WTC11 (cell line): Measurements from ENCODE around the gene MAOA. TPM values are rescaled to one million over a fixed set of nuclear protein-coding genes. Genes with fewer than 3 reads are reported as not detected.

Source experiments
- ATAC-seq: fragments of 200-7000 bp; cut with Tn5 transposase; 2 replicates; pipeline ENCODE4 v1.10.0; 2021; ENCODE audit warnings: mild to moderate bottlenecking, moderate library complexity
- CTCF ChIA-PET: fragments of 300-600 bp; sonication (Branson Sonifier 250); formaldehyde crosslinking; loops from one replicate; lab custom pipeline; 2021; ENCODE audit warnings: antibody characterized with exemption; lab: Charles Lee
- POLR2A ChIA-PET: fragments of 350-600 bp; sonication (Branson Sonifier 250); formaldehyde crosslinking; loops from one replicate; lab custom pipeline; 2021; ENCODE audit warnings: antibody characterized with exemption; lab: Charles Lee
- DNase-seq: peaks from one replicate; pipeline ENCODE4 v3.0.0; 2021; ENCODE audit warnings: low spot score
- H3K27ac Mint-ChIP-seq: 2 replicates; pipeline ENCODE4 v1.8.0; 2021; ENCODE audit warnings: mixed read lengths
- H3K27me3 Mint-ChIP-seq: 2 replicates; pipeline ENCODE4 v1.8.0; 2021; ENCODE audit warnings: low read depth, mild to moderate bottlenecking, moderate library complexity, mixed read lengths
- H3K36me3 Mint-ChIP-seq: 2 replicates; pipeline ENCODE4 v1.8.0; 2021; ENCODE audit warnings: mixed read lengths
- H3K4me1 Mint-ChIP-seq: 2 replicates; pipeline ENCODE4 v1.8.0; 2022; ENCODE audit warnings: mixed read lengths
- H3K4me3 Mint-ChIP-seq: 2 replicates; pipeline ENCODE4 v1.8.0; 2021; ENCODE audit warnings: mild to moderate bottlenecking, moderate library complexity, mixed read lengths
- H3K9me3 Mint-ChIP-seq: 2 replicates; pipeline ENCODE4 v1.8.0; 2021; ENCODE audit warnings: mixed read lengths
- CTCF ChIP-seq: fragments of 200-600 bp; IDR thresholded peaks from 2 replicates; pipeline ENCODE4 v1.8.0; 2022; ENCODE audit warnings: antibody characterized with exemption
- FOXJ3 ChIP-seq: sonication (generic); formaldehyde crosslinking; IDR thresholded peaks from 2 replicates; pipeline ENCODE4 v1.9.0; 2021; ENCODE audit warnings: missing genetic modification reagents, mild to moderate bottlenecking, borderline replicate concordance
- GTF2I ChIP-seq: fragments of 250-450 bp; sonication (Bioruptor Pico); conservative IDR thresholded peaks from 2 replicates; pipeline ENCODE4 v1.4.0; 2021; ENCODE audit warnings: mild to moderate bottlenecking
- HMGA2 ChIP-seq: fragments of 250-450 bp; sonication (Bioruptor Pico); IDR thresholded peaks from 2 replicates; pipeline ENCODE4 v1.4.0; 2021; ENCODE audit warnings: mild to moderate bottlenecking, moderate library complexity
- JUN ChIP-seq: sonication (generic); formaldehyde crosslinking; IDR thresholded peaks from 2 replicates; pipeline ENCODE4 v1.8.0; 2023; ENCODE audit warnings: mild to moderate bottlenecking, missing genetic modification reagents
- NFE2L1 ChIP-seq: sonication (generic); formaldehyde crosslinking; IDR thresholded peaks from 2 replicates; pipeline ENCODE4 v1.8.1; 2023; ENCODE audit warnings: missing genetic modification reagents
- NFYB ChIP-seq: sonication (generic); formaldehyde crosslinking; conservative IDR thresholded peaks from 2 replicates; pipeline ENCODE4 v1.8.0; 2022; ENCODE audit warnings: low read depth, missing genetic modification reagents
- NR1H2 ChIP-seq: sonication (generic); formaldehyde crosslinking; IDR thresholded peaks from 2 replicates; pipeline ENCODE4 v1.9.0; 2021; ENCODE audit warnings: mild to moderate bottlenecking, moderate library complexity, missing genetic modification reagents
- PRDM15 ChIP-seq: sonication (generic); formaldehyde crosslinking; IDR thresholded peaks from 2 replicates; pipeline ENCODE4 v1.8.0; 2022; ENCODE audit warnings: missing genetic modification reagents
- SOX15 ChIP-seq: fragments of 250-450 bp; sonication (Bioruptor Pico); IDR thresholded peaks from 2 replicates; pipeline ENCODE4 v1.9.0; 2021; ENCODE audit warnings: mild to moderate bottlenecking
- TCF7 ChIP-seq: sonication (generic); formaldehyde crosslinking; IDR thresholded peaks from 2 replicates; pipeline ENCODE4 v1.8.0; 2022; ENCODE audit warnings: mild to moderate bottlenecking, low read depth, missing genetic modification reagents, moderate library complexity
- TP53 ChIP-seq: sonication (generic); formaldehyde crosslinking; IDR thresholded peaks from 2 replicates; pipeline ENCODE4 v1.8.1; 2023; ENCODE audit warnings: mild to moderate bottlenecking, missing genetic modification reagents
- ZNF121 ChIP-seq: sonication (generic); formaldehyde crosslinking; IDR thresholded peaks from 2 replicates; pipeline ENCODE4 v1.8.0; 2023; ENCODE audit warnings: missing genetic modification reagents
- ZNF396 ChIP-seq: fragments of 250-450 bp; sonication (Bioruptor Pico); IDR thresholded peaks from 2 replicates; pipeline ENCODE4 v1.8.0; 2021; ENCODE audit warnings: mild to moderate bottlenecking, moderate library complexity, borderline replicate concordance
- total RNA-seq: library from RNA; stranded (reverse); gene quantifications from 3 replicates; pipeline ENCODE4 v1.2.3, GENCODE V29; 2021
- TF ChIP-seq, protein P1 (sequence below): fragments of 250-450 bp; sonication (Bioruptor Pico); IDR thresholded peaks from 2 replicates; pipeline ENCODE4 v1.8.0; 2021; ENCODE audit warnings: mild to moderate bottlenecking
- TF ChIP-seq, protein P2 (sequence below): sonication (generic); formaldehyde crosslinking; IDR thresholded peaks from 2 replicates; pipeline ENCODE4 v1.8.0; 2023; ENCODE audit warnings: missing genetic modification reagents, mild to moderate bottlenecking, borderline replicate concordance
- TF ChIP-seq, protein P3 (sequence below): sonication (generic); formaldehyde crosslinking; IDR thresholded peaks from 2 replicates; pipeline ENCODE4 v1.8.1; 2023; ENCODE audit warnings: mild to moderate bottlenecking, missing genetic modification reagents, moderate library complexity

Gene MAOA
- total RNA-seq, 1 experiment from 2014 or later, result 6.0 TPM

- POLR2A ChIA-PET, result no interaction called here
- TF ChIP-seq PRDM15 (CRISPR knock-in tag) (0 out of 2 replicates have a peak, but pooled peaks have one; percentile 11), FOXJ3 (CRISPR knock-in tag) (no peak)
- TF ChIP-seq, all 79 proteins: peak for 1
- ATAC-seq (peak; percentile 26), DNase-seq (peak; percentile 13)
- Mint-ChIP-seq H3K4me1 (peaks cover 7% of the 10 kb centered on the region; the same call in 1 of the 2 replicates), H3K9me3 (0 out of 2 replicates have a peak, but pooled peaks cover 4% of the 10 kb centered on the region), H3K27ac (no peak overlapping the region), H3K36me3 (no peaks in the 10 kb centered on the region), H3K27me3 (peaks cover 15% of the 10 kb centered on the region), H3K4me3 (peak overlapping the region; percentile 86)
- CTCF ChIA-PET, result no interaction called here
Observed at GRCh38 chrX:43655151-43656004, 721 bp upstream of the MAOA start.

DNA sequence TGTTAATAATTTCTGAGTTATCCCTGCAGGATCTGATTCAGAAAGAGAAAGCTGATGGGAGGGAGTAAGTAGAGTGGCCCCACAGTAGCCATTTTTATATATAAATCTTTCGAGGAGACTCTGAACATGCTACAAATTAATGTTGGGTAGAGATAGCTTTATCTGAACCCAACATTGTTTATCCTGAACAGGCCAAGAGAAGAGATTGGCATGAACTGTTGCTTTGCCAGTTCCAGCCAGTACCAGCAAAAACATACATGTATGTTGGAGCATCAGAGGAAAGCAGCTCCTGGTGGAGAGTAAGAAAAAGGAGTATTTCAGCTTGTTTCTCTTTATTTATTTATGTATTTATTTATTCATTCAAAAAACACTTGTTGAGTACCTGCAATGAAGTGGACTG, 1.6 kb downstream of the MAOA start:
- H3K4me3 Mint-ChIP-seq, result no peak overlapping the region
- DNase-seq (no peak), ATAC-seq (no peak)
- CTCF ChIA-PET, result no interaction called here
- H3K9me3 Mint-ChIP-seq, result 0 out of 2 replicates have a peak, but pooled peaks cover 4% of the 10 kb centered on the region
- TF ChIP-seq HMGA2 (CRISPR knock-in tag) (no peak), NFYB (CRISPR knock-in tag) (no peak), TCF7 (CRISPR knock-in tag) (no peak), NR1H2 (CRISPR knock-in tag) (no peak), GTF2I (CRISPR knock-in tag) (no peak), ZNF121 (CRISPR knock-in tag) (no peak), TP53 (CRISPR knock-in tag) (no peak), NFE2L1 (CRISPR knock-in tag) (no peak), JUN (CRISPR knock-in tag) (no peak)
- TF ChIP-seq, protein P1, sequence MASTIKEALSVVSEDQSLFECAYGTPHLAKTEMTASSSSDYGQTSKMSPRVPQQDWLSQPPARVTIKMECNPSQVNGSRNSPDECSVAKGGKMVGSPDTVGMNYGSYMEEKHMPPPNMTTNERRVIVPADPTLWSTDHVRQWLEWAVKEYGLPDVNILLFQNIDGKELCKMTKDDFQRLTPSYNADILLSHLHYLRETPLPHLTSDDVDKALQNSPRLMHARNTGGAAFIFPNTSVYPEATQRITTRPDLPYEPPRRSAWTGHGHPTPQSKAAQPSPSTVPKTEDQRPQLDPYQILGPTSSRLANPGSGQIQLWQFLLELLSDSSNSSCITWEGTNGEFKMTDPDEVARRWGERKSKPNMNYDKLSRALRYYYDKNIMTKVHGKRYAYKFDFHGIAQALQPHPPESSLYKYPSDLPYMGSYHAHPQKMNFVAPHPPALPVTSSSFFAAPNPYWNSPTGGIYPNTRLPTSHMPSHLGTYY (CRISPR knock-in tag), result no peak
- no peak overlapping the region for H3K27ac Mint-ChIP-seq
- 0 out of 2 replicates have a peak, but pooled peaks cover 2% of the 10 kb centered on the region for H3K4me1 Mint-ChIP-seq
- POLR2A ChIA-PET, result no interaction called here
- H3K27me3 Mint-ChIP-seq, result peaks cover 15% of the 10 kb centered on the region
- no peaks in the 10 kb centered on the region for H3K36me3 Mint-ChIP-seq

GRCh38 chrX:43661521-43662240, 5.6 kb downstream of the MAOA start:
- POLR2A ChIA-PET, result no interaction called here
- ATAC-seq, result no peak
- peaks cover 2% of the 10 kb centered on the region; the same call in 1 of the 2 replicates for H3K27me3 Mint-ChIP-seq
- H3K4me1 Mint-ChIP-seq, result no peaks in the 10 kb centered on the region
- CTCF ChIA-PET, result no interaction called here
- no peaks in the 10 kb centered on the region for H3K36me3 Mint-ChIP-seq
- H3K4me3 Mint-ChIP-seq, result no peak overlapping the region
- no peak overlapping the region for H3K27ac Mint-ChIP-seq
- no peak for DNase-seq
- H3K9me3 Mint-ChIP-seq, result no peaks in the 10 kb centered on the region
- TF ChIP-seq, protein P2, sequence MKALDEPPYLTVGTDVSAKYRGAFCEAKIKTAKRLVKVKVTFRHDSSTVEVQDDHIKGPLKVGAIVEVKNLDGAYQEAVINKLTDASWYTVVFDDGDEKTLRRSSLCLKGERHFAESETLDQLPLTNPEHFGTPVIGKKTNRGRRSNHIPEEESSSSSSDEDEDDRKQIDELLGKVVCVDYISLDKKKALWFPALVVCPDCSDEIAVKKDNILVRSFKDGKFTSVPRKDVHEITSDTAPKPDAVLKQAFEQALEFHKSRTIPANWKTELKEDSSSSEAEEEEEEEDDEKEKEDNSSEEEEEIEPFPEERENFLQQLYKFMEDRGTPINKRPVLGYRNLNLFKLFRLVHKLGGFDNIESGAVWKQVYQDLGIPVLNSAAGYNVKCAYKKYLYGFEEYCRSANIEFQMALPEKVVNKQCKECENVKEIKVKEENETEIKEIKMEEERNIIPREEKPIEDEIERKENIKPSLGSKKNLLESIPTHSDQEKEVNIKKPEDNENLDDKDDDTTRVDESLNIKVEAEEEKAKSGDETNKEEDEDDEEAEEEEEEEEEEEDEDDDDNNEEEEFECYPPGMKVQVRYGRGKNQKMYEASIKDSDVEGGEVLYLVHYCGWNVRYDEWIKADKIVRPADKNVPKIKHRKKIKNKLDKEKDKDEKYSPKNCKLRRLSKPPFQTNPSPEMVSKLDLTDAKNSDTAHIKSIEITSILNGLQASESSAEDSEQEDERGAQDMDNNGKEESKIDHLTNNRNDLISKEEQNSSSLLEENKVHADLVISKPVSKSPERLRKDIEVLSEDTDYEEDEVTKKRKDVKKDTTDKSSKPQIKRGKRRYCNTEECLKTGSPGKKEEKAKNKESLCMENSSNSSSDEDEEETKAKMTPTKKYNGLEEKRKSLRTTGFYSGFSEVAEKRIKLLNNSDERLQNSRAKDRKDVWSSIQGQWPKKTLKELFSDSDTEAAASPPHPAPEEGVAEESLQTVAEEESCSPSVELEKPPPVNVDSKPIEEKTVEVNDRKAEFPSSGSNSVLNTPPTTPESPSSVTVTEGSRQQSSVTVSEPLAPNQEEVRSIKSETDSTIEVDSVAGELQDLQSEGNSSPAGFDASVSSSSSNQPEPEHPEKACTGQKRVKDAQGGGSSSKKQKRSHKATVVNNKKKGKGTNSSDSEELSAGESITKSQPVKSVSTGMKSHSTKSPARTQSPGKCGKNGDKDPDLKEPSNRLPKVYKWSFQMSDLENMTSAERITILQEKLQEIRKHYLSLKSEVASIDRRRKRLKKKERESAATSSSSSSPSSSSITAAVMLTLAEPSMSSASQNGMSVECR (CRISPR knock-in tag), result no peak
- TF ChIP-seq FOXJ3 (CRISPR knock-in tag), result no peak
- no peak for TF ChIP-seq SOX15 (CRISPR knock-in tag)
- no peak for TF ChIP-seq ZNF396 (CRISPR knock-in tag)
- TF ChIP-seq, protein P3, sequence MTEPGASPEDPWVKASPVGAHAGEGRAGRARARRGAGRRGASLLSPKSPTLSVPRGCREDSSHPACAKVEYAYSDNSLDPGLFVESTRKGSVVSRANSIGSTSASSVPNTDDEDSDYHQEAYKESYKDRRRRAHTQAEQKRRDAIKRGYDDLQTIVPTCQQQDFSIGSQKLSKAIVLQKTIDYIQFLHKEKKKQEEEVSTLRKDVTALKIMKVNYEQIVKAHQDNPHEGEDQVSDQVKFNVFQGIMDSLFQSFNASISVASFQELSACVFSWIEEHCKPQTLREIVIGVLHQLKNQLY (CRISPR knock-in tag), result no peak
- no peak for TF ChIP-seq CTCF
